ENCODE measurements around the gene ALDH3A1. TPM values are rescaled to one million over a fixed set of nuclear protein-coding genes. Genes with fewer than 3 reads are reported as not detected.
"Not testable (repeated sequence)": the region's sequence is repeated elsewhere in the genome, so short reads cannot be mapped to it uniquely, and the experiment has no call there.

The ALDH3A1 gene
- total RNA-seq, 1 experiment from 2014 or later = 0.35 TPM

- not testable (repeated sequence) for H3K36me3 Mint-ChIP-seq
Observed at GRCh38 chr17:19763991-19764390, 15.9 kb upstream of the ALDH3A1 start.

DNA sequence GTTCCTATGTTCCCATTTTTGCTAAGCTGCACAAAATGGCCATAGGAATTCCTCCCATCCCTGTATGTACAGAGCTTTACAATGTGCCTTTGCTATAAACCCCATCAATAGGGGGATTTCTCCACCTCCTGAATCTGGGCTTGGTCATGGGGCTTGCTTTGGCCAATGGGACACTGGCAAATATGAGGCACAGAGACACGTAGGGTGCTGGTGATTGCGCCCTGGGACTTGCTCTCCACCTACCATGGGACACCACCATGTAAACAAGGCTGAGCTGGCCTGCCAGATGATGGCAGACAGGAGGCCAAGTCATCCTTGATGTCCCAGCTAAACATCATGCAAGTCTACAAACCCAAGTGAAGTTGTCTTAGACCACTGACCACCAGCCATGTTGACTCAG lies 15.3 kb upstream of the ALDH3A1 start:
- peaks cover 4% of the 10 kb centered on the region; the same call in 1 of the 2 replicates for H3K27me3 Mint-ChIP-seq (ENCODE audit: low read depth)

More at GRCh38 chr17:19763991-19764390, 15.9 kb upstream of the ALDH3A1 start:
- not testable (repeated sequence) for H3K4me3 Mint-ChIP-seq; H3K9me3 Mint-ChIP-seq; H3K4me1 Mint-ChIP-seq; DNase-seq (ENCODE audit: low spot score); H3K27ac Mint-ChIP-seq; ATAC-seq; H3K27me3 Mint-ChIP-seq (ENCODE audit: low read depth)
- ChIA-PET CTCF (interaction anchor here (0.7 to 6.7 kb wide), 8 partner anchors 9 to 402 kb away, joined by 3 to 91 read pairs (median 6); partner anchors contain the start of gene B9D1), POLR2A (interaction anchor here (0.6 kb wide), 1 partner anchor 164 kb away, joined by 4 read pairs; no protein-coding TSS in a partner anchor)

GRCh38 chr17:19762515-19762961 lies 14.4 kb upstream of the ALDH3A1 start:
- POLR2A ChIA-PET = interaction anchor here (0.5 to 1.6 kb wide), 3 partner anchors 17 to 397 kb away, joined by 3 to 6 read pairs (median 5); partner anchors contain the start of gene ALDH3A2

More for the DNA sequence above, 15.3 kb upstream of the ALDH3A1 start:
- Mint-ChIP-seq H3K9me3 (no peaks in the 10 kb centered on the region), H3K4me3 (no peak overlapping the region), H3K4me1 (peaks cover 7% of the 10 kb centered on the region), H3K36me3 (no peaks in the 10 kb centered on the region), H3K27ac (no peak overlapping the region)
- no peak for DNase-seq (ENCODE audit: low spot score)
- TF ChIP-seq TCF7 (CRISPR knock-in tag; IDR thresholded peaks at IDR 0.05; ENCODE audit: low read depth) (no peak), ESRRA (CRISPR knock-in tag; IDR thresholded peaks at IDR 0.05; ENCODE audit: borderline replicate concordance) (no peak), ATF3 (CRISPR knock-in tag; conservative IDR thresholded peaks at IDR 0.05) (no peak)
- ATAC-seq = no peak
- ChIA-PET POLR2A (interaction anchor here (1.6 kb wide), 1 partner anchor 115 kb away, joined by 5 read pairs; the partner anchor contains the start of gene ALDH3A2), CTCF (interaction anchor here (0.7 to 6.7 kb wide), 21 partner anchors 9 to 401 kb away, joined by 4 to 91 read pairs (median 10); partner anchors contain the start of genes ALDH3A2, B9D1, MAPK7 and MFAP4)

More at GRCh38 chr17:19762515-19762961, 14.4 kb upstream of the ALDH3A1 start:
- Mint-ChIP-seq H3K27me3 (ENCODE audit: low read depth) (peaks cover 4% of the 10 kb centered on the region; the same call in 1 of the 2 replicates), H3K9me3 (no peaks in the 10 kb centered on the region), H3K4me3 (no peak overlapping the region), H3K36me3 (no peaks in the 10 kb centered on the region), H3K4me1 (peaks cover 7% of the 10 kb centered on the region), H3K27ac (no peak overlapping the region)
- TF ChIP-seq CTCF (IDR thresholded peaks at IDR 0.05) = peak; percentile 65
- TF ChIP-seq HMGXB4 (CRISPR knock-in tag; IDR thresholded peaks at IDR 0.05) = 0 out of 2 replicates have a peak, but pooled peaks have one; percentile 45
- no peak for TF ChIP-seq ZNF425 (CRISPR knock-in tag; conservative IDR thresholded peaks at IDR 0.05)
- no peak for TF ChIP-seq NFYB (CRISPR knock-in tag; conservative IDR thresholded peaks at IDR 0.05; ENCODE audit: low read depth)
- TF ChIP-seq PREB (CRISPR knock-in tag; IDR thresholded peaks at IDR 0.05; ENCODE audit: borderline replicate concordance) = no peak
- peak; percentile 92 for DNase-seq (ENCODE audit: low spot score)
- peak; percentile 79 for ATAC-seq
- CTCF ChIA-PET = interaction anchor here (0.6 to 6.7 kb wide), 64 partner anchors 8 to 517 kb away, joined by 3 to 91 read pairs (median 5); partner anchors contain the start of genes ALDH3A1, ALDH3A2, B9D1 and MAPK7
